Activated T-cell treated with anti-CD3 and anti-CD28 coated beads, Interleukin-2, amount 50 U/mL, for 72 hours (primary cell): Measurements from ENCODE around the gene NAV1. TPM values are rescaled to one million over a fixed set of nuclear protein-coding genes. Genes with fewer than 3 reads are reported as not detected.
A peak's percentile ranks its signal among the peaks of the same experiment; 100 is the strongest.
"Not testable (repeated sequence)": the region's sequence is repeated elsewhere in the genome, so short reads cannot be mapped to it uniquely, and the experiment has no call there.

Experiments
- ATAC-seq, 2 donors: fragments of 150-1000 bp; cut with Tn5 transposase; replicated peaks in 1 of 2; 2 replicates each; pipeline ENCODE4 v1.10.0; 2021; ENCODE audit warnings: moderate library complexity in 2 of 2, mild to moderate bottlenecking in 1 of 2
- DNase-seq, 2 donors: peaks; one replicate each; pipeline ENCODE4 v3.0.0; 2021 to 2022; ENCODE audit warnings: mixed read lengths in 1 of 2
- H3K27ac Mint-ChIP-seq: one replicate; pipeline ENCODE4 v1.8.0; 2022; ENCODE audit warnings: mild to moderate bottlenecking, moderate library complexity, mixed read lengths
- H3K27me3 Mint-ChIP-seq: one replicate; pipeline ENCODE4 v1.8.0; 2022; ENCODE audit warnings: low read depth, mixed read lengths
- H3K36me3 Mint-ChIP-seq, 2 donors: one replicate each; pipeline ENCODE4 v1.8.0; 2022; ENCODE audit warnings: mixed read lengths in 2 of 2, mild to moderate bottlenecking in 1 of 2; ENCODE audit not compliant: insufficient read depth in 2 of 2
- H3K4me1 Mint-ChIP-seq: one replicate; pipeline ENCODE4 v1.8.0; 2022; ENCODE audit warnings: low read depth, mixed read lengths
- H3K4me3 Mint-ChIP-seq, 2 donors: one replicate each; pipeline ENCODE4 v1.8.0; 2022; ENCODE audit warnings: mild to moderate bottlenecking in 2 of 2, mixed read lengths in 2 of 2, moderate library complexity in 2 of 2
- H3K9me3 Mint-ChIP-seq, 2 donors: one replicate each; pipeline ENCODE4 v1.8.0; 2022; ENCODE audit warnings: mixed read lengths in 2 of 2
- total RNA-seq, 2 donors: library from RNA; stranded (reverse); gene quantifications; one replicate each; pipeline ENCODE4 v1.2.3, GENCODE V29; 2022

The NAV1 gene
- total RNA-seq, 2 donors from 2014 or later: 6.2 to 6.3 TPM

DNA sequence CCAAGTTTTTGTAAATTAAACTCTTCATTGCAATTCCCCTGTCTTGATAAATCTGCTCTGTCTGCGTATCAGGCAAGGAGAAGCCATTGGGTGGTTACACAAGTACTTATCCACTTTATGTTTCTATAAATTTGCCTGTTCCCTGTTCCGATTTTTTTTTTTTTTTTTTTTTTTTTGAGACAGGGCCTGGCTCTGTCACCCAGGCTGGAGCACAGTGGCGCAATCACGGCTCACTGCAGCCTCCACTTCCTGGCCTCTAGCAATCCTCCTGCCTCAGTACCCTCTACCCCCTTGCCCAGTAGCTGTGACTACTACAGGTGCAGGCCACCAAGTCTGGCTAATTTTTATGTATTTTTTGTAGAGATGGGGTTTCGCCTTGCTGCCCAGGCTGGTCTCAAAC lies 20.9 kb upstream of the NAV1 start:
- no peaks in the 10 kb centered on the region for H3K27me3 Mint-ChIP-seq
- no peak overlapping the region for H3K27ac Mint-ChIP-seq
- H3K4me1 Mint-ChIP-seq: peaks cover 5% of the 10 kb centered on the region
- H3K36me3 Mint-ChIP-seq: peaks cover 2 to 6% of the 10 kb centered on the region in 2 donors
- no peak overlapping the region for H3K4me3 Mint-ChIP-seq
- DNase-seq: no peak
- no peak for ATAC-seq
- H3K9me3 Mint-ChIP-seq: no peaks in the 10 kb centered on the region

- H3K4me3 Mint-ChIP-seq, ATAC-seq, DNase-seq, H3K9me3 Mint-ChIP-seq, H3K27me3 Mint-ChIP-seq, H3K36me3 Mint-ChIP-seq, H3K4me1 Mint-ChIP-seq, H3K27ac Mint-ChIP-seq: not testable (repeated sequence)
Measured at GRCh38 chr1:201520046-201520575, 18.8 kb upstream of the NAV1 start.

GRCh38 chr1:201525193-201525778 lies 13.6 kb upstream of the NAV1 start:
- no peak overlapping the region for H3K4me3 Mint-ChIP-seq

DNA sequence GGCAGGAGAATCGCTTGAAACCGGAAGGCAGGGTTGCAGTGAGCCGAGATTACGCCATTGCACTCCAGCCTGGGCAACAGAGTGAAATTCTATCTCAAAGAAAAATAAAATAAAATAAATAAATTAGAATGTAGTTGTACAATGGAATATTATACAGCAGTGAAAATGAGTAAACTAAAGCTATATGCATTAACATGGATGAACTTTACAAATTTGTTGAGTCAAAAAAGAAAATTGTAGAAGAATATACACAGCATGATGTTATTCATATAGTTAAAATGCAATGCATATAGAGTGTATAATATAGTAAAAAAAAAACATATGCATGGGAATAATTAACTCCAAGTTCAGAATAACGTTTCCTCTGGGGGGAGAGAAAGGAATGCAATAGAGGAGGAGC lies 11.0 kb upstream of the NAV1 start:
- H3K9me3 Mint-ChIP-seq: no peaks in the 10 kb centered on the region
- H3K4me3 Mint-ChIP-seq: no peak overlapping the region
- DNase-seq (no peak), ATAC-seq (no peak)
- peaks cover 8% of the 10 kb centered on the region for H3K4me1 Mint-ChIP-seq
- no peak overlapping the region for H3K27ac Mint-ChIP-seq
- H3K27me3 Mint-ChIP-seq: no peaks in the 10 kb centered on the region
- peaks cover 1 to 3% of the 10 kb centered on the region in 2 donors for H3K36me3 Mint-ChIP-seq

More at GRCh38 chr1:201525193-201525778, 13.6 kb upstream of the NAV1 start:
- ATAC-seq (no peak), DNase-seq (no peak)
- H3K4me1 Mint-ChIP-seq: peaks cover under 1% of the 10 kb centered on the region
- peaks cover 5 to 7% of the 10 kb centered on the region in 2 donors for H3K36me3 Mint-ChIP-seq
- no peaks in the 10 kb centered on the region for H3K9me3 Mint-ChIP-seq
- no peaks in the 10 kb centered on the region for H3K27me3 Mint-ChIP-seq
- peak overlapping the region; percentile 80 for H3K27ac Mint-ChIP-seq

- Mint-ChIP-seq H3K4me1 (peaks cover 8% of the 10 kb centered on the region), H3K9me3 (no peaks in the 10 kb centered on the region), H3K27me3 (no peaks in the 10 kb centered on the region), H3K36me3 (peaks cover 0 to 3% of the 10 kb centered on the region in 2 donors), H3K27ac (no peak overlapping the region), H3K4me3 (no peak overlapping the region)
- DNase-seq (no peak), ATAC-seq (no peak)
Measured at GRCh38 chr1:201528631-201529252, 10.2 kb upstream of the NAV1 start.

DNA sequence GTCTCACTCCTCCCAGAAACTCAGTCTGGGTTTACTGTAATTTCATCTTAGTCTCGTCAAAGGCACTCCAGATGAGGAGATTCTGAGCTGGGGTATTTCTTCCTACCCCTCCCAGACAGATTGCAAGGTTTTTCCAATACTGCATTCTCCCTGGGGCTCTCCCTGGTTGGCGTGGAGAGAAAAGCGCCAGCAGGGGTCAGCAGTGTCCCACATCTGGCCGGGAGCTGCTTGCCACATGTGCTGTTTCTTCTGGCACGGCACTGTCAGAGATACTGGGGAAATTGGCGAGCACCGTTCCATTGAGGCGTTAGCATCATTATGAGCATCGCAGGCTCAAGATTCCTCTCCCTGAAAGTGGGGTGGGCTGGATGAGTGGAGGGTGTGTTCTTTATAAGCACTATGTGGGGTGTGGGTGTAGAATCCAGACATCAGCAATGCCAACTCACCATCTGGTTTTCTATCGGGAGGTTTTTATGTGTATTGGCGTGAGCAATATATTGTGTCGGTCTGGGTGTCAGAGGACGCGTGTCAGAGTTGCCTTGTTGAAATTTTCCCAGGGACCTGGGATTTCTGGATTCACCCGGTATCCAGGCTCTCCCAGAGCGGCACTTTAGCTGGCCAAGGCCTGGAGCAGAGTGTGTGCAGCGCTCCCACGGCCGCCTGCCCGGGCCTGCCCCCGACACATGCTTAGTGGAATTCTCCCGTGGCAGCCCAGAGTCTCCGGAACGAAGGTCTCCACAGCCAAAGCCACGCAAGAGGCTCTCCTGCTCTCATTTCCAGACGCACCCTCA lies 8.0 kb upstream of the NAV1 start:
- Mint-ChIP-seq H3K4me1 (peaks cover 18% of the 10 kb centered on the region), H3K36me3 (no peaks in the 10 kb centered on the region), H3K27ac (no peak overlapping the region), H3K27me3 (no peaks in the 10 kb centered on the region), H3K4me3 (no peak overlapping the region), H3K9me3 (no peaks in the 10 kb centered on the region)
- ATAC-seq (peak; percentile 49 to 59), DNase-seq (peak; percentile 42 to 43)

GRCh38 chr1:201531551-201532425 lies 7.1 kb upstream of the NAV1 start:
- H3K4me3 Mint-ChIP-seq: no peak overlapping the region
- H3K9me3 Mint-ChIP-seq: no peaks in the 10 kb centered on the region
- ATAC-seq (no peak), DNase-seq (no peak)
- H3K4me1 Mint-ChIP-seq: peaks cover 18% of the 10 kb centered on the region
- H3K27ac Mint-ChIP-seq: no peak overlapping the region
- peaks cover 7% of the 10 kb centered on the region for H3K27me3 Mint-ChIP-seq
- no peaks in the 10 kb centered on the region for H3K36me3 Mint-ChIP-seq

DNA sequence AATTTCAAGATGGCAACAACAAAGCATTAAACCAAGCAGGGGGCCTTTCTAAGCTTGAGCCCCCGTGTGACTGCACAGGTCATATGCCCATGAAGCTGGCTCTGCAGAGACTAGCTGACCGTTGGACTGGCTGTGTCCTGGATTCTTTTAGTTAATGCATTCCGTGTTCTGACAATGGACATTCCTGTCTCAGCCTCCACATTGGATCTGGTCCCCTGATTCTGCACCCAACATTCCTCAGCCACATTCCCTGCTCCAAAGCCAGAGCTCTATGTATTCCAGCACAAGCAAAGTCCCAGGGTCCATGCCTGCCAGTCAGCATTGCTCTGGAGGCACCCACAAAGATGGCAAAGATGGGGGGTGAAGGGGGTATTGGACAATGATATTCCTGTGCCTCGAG lies 5.1 kb upstream of the NAV1 start:
- Mint-ChIP-seq H3K4me1 (peaks cover 27% of the 10 kb centered on the region), H3K4me3 (no peak overlapping the region), H3K27me3 (peaks cover 25% of the 10 kb centered on the region), H3K27ac (no peak overlapping the region), H3K9me3 (no peaks in the 10 kb centered on the region), H3K36me3 (peaks cover 0 to 2% of the 10 kb centered on the region in 2 donors)
- DNase-seq (no peak), ATAC-seq (no peak)

DNA sequence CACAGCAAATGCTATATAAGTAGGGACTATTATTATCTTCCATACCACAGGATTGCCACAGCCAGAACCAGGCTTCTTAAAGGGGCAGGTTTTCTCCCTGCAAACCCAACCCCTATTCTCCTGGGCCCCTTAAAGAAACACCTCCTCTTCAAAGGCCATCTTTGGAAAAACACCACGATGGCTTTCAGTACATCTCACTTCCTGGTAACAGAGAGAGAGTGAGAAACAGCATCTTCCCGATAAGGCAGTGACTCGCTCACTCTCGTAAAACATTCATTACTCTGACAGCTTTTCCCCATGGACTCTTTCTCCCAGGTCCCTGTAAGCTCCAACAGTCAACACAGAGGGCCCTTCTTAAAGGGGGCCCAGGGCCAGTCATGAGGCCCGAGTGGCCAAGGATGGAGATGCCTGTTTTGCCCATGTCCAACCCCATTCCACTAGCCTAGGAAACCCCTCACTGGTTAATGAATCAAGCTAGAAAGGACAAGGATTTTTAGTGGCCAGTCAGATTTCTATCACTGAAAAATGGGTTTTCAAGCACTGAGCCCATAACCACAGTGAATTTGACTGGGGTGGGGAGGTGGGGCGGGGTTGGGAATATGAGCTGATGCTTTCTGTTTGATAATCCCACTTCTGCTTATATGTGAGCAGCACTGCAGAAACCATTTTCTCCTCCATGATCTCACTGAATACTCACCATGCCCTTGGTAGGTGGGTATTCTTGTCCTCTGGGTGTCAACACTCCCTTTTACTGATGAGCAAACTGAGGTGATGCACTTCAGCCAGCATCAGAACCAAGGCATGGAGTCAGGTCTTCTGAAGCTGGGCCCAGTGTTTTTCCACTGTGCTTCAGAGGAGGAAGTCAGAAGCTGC lies 3.6 kb upstream of the NAV1 start:
- Mint-ChIP-seq H3K36me3 (peaks cover 0 to 2% of the 10 kb centered on the region in 2 donors), H3K27me3 (peaks cover 32% of the 10 kb centered on the region), H3K9me3 (no peaks in the 10 kb centered on the region), H3K4me3 (no peak overlapping the region), H3K27ac (no peak overlapping the region), H3K4me1 (peaks cover 35% of the 10 kb centered on the region)
- no peak for DNase-seq
- peak in 1 of 2 donors; percentile 33 for ATAC-seq

GRCh38 chr1:201535919-201536245 lies 3.0 kb upstream of the NAV1 start:
- no peak for ATAC-seq
- Mint-ChIP-seq H3K36me3 (peaks cover 0 to 2% of the 10 kb centered on the region in 2 donors), H3K27me3 (peaks cover 38% of the 10 kb centered on the region), H3K27ac (no peak overlapping the region), H3K4me1 (peaks cover 29% of the 10 kb centered on the region), H3K4me3 (no peak overlapping the region), H3K9me3 (no peaks in the 10 kb centered on the region)
- no peak for DNase-seq

- Mint-ChIP-seq H3K36me3 (peaks cover 0 to 2% of the 10 kb centered on the region in 2 donors), H3K27ac (no peak overlapping the region), H3K4me1 (peaks cover 28% of the 10 kb centered on the region), H3K27me3 (peaks cover 43% of the 10 kb centered on the region), H3K4me3 (no peak overlapping the region), H3K9me3 (no peaks in the 10 kb centered on the region)
- ATAC-seq: no peak
- DNase-seq: no peak
Measured at GRCh38 chr1:201536558-201536957, 2.4 kb upstream of the NAV1 start.

DNA sequence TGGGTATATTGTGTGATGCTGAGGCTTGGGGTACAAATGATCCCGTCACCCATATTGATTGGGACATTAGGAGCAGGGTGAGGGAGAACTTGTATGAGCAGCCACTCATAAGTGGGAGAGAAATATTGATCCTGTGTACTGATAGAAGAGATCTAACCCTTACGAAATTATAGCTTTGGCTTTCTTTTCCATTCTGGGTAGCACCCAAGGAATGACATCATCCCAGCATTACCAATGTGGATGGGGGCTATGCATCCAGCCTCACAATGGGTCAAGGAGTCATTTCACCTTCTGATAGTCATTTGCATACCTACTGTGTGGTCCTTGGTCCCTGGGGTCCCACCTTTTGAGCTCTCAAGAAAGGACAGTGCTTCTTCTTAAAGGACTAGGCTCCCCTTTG lies 1.9 kb upstream of the NAV1 start:
- Mint-ChIP-seq H3K27ac (no peak overlapping the region), H3K4me1 (peaks cover 28% of the 10 kb centered on the region), H3K9me3 (no peaks in the 10 kb centered on the region), H3K36me3 (peaks cover 0 to 2% of the 10 kb centered on the region in 2 donors), H3K27me3 (peaks cover 46% of the 10 kb centered on the region), H3K4me3 (no peak overlapping the region)
- DNase-seq (no peak), ATAC-seq (no peak)
